Measurements from ENCODE around the gene YY1.
"Not testable (repeated sequence)": the region's sequence is repeated elsewhere in the genome, so short reads cannot be mapped to it uniquely, and the experiment has no call there.

The YY1 gene

DNA sequence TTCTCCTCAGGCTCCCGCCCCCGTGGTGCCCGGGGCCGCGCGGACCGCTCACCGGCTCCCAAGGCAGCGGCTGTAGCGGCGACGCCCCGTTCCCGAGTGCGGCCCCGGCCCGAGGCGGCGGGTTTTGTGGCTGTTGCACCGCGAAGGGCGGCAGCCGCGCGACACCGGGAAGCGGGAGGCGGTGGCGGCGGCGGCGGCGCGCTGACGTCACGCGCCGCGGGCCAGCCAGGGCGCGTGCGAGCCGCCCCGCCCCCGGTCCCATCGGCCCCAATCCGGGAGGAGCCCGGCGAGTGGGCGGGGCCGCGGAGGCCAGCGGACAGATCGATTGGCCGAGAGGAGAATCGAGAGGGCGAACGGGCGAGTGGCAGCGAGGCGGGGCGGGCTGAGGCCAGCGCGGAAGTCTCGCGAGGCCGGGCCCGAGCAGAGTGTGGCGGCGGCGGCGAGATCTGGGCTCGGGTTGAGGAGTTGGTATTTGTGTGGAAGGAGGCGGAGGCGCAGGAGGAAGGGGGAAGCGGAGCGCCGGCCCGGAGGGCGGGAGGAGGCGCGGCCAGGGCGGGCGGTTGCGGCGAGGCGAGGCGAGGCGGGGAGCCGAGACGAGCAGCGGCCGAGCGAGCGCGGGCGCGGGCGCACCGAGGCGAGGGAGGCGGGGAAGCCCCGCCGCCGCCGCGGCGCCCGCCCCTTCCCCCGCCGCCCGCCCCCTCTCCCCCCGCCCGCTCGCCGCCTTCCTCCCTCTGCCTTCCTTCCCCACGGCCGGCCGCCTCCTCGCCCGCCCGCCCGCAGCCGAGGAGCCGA, at the start of gene YY1:
Gene YY1, plus strand, starts transcription at position 726 of the 792 bp plus-strand sequence. CDS start 101 bp downstream, outside the sequence.
- DNase-seq (ENCODE audit: low read depth), result peak; percentile 99

DNA sequence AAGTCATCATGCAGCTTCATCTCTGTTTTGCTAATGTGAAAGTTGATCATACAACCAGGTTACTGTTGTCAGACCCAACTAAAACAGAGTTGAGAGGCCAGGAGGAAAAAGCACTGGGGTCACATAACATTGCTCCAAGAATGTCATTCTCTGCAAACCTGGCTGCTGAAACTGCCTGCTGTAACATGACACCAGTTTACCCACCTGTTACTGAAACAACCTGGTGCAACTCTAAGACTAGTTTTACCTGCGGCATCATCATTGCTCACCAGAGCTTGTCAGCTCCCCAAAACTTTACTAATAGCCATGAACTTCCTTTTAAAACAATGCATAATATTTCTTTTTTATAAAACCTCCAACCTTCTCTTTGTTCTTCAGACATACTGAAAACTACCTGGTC, 48.8 kb upstream of the YY1 start:
- no peak for DNase-seq (ENCODE audit: low read depth)

DNA sequence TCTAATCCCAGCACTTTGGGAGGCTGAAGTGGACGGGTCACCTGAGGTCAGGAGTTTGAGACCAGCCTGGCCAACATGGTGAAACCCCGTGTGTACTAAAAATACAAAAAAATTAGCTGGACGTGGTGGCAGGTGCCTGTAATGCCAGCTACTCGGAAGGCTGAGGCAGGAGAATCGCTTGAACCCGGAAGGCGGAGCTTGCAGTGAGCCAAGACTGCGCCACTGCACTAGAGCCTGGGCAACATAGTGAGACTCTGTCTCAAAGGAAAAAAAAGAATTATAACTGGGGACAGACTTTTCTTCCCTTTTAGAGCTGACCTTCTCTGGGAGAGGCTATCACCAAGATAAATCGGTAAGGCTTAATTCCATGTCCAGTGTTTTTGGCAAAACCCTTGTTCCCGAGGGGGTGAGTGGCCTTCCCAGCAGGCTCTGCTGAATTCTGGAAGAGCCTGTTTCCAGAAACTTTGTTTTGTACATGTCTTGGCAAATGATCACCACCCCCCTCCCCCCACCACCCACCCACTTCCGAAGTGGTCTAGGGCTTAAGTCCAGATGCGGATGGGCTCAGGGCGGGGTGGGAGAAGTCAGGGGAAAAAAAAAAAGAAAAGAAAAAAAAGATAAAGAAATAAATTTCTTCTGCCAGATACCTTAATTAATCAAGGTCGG, 47.2 kb upstream of the YY1 start:
- no peak for DNase-seq (ENCODE audit: low read depth)

DNA sequence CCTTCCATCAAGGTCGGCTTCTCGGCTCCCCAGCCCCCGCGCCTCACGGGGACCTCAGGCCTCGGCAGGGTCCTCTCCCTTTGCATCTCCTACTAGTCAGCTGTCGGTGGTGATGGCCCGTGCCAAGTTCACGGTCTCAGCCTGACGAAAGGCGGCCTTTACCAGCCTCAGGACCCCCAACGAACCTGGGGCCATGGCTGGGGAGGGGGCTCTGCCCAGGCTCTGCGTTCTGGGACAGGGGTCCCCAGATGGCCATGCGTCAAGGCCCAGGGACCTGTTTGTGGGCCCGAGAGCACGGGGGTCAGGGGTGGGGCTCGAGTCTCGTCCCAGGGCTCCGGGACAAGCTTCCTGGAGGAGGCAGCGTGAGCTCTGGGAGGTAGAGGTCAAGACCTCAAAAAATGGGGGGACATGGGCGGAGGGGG, 46.7 kb upstream of the YY1 start:
- no peak for DNase-seq (ENCODE audit: low read depth)

DNA sequence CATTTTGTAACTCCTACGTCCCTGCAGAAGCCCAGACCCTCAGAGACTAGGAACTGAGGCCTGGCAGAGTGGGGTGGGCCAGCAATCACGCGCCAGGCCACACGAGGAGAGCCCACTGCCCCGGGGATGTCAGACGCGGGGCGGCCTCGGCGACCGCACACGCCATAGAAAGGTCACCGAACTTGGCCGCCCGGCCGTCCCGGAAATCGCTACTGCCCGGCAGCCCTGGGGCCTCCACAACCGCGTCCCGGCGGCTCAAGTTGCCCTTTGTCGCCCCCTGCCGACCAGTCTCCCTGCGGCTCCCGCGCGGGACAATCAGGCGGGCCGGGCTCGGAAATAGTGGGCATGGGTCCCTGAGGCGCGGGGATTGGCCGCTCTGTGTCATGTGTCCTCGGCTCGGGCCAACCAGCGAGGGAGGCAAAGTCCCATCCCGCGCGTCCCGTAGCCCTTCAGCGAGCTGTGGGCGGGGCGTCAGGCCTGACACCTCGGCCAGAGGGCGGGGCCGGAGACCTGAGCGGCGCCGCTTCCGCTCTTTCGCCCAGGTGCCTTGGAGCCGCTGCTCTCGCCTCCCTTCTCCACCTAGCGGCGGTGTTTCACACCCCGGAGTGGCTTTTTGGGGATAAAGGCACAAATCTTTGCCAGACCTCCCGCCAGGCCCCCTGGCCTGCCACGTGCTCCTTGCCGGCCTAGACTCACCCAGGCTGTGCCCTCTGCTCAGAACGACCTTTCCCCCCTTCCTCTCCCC, 46.1 kb upstream of the YY1 start:
- peak; percentile 100 for DNase-seq (ENCODE audit: low read depth)

DNA sequence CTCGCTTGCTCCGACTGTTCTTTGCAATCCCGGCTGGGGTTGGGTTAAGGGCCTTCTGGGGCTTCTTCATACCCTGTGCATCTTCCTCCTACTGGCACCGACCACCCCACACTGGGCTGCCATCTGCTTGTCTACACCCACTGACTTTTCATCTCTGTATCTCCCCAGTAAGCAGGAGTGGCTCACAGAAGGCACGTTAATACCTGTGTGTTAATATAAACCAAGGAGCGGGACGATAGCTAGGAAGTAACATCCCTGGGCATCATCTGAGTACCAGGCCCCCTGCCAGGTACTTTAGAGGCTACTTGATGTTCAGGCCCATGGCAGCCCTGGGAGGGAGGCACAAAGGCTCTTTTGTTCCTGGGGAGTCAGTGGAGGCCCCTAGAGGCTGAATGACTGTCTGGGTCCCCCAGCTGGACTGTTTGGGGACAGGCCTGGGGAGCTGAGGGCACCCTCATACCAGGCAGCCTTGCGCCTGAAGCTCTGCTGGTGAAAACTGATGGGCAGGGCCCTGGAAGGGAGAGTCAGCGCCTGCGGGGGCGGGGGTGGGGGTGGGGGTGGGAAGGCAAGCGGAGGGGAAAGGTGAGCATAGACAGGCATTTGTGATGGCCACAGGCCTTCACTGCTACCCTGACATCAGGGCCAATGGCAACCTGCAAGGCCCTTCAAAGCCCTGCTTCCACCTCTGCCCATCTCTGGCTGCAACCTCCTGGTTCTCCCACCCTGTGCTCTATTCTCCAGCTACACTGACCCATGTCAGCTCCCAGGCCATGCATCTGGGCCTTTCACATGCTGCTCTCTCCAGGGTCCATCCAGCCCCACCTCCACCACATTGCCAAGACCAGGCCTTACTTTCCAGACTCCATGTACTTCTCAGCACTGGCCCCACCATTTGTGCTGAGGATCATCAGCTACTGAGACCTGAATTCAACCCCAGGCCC, 45.3 kb upstream of the YY1 start:
- DNase-seq (ENCODE audit: low read depth), result no peak

DNA sequence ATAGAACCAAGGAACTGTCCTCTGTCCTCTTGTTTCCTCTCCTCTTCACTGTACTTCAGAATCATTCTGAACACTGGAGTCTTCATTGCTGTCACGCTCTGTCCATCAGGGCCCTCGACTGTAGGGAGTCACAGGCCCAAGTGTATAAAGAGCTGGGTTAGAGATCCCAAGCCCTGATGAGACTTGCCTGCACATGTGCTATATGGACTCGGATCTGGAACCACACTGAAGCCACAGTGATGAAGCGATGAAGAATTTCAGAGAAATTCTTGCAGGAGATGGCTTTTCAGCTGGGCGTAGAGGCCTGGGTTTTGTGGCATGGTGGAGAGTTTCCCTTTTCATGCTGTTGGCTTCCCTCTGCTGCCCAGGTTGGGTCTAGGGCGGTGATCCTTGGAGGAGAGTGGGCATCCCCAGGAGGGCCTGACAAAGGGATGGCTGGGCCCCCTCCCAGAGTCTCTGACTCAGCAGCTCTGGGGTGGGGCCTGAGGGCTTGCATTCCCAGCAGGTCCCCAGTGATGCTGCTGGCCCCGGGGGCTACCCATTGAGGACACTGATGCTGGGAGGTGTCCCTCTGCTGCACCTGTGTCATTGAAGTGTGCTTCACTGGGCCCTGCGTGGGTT, 39.6 kb upstream of the YY1 start:
- DNase-seq (ENCODE audit: low read depth), result no peak

DNA sequence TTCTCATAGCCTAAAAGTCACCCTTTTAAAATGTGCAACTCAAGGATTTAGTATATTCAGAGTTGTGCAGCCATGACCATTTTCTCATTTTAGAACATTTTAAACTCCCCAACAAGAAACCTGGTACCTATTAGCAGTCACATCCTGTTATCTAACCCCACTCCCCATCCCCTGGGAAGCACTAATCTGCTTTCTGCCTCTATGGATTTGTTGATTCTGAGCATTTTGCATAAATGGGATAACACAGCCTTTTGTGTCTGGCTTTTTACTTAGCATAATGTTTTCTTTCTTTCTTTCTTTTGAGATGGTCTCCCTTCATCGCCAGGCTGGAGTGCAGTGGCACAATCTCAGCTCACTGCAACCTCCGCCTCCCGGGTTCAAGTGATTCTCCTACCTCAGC, 38.6 kb upstream of the YY1 start:
- DNase-seq (ENCODE audit: low read depth), result no peak

DNA sequence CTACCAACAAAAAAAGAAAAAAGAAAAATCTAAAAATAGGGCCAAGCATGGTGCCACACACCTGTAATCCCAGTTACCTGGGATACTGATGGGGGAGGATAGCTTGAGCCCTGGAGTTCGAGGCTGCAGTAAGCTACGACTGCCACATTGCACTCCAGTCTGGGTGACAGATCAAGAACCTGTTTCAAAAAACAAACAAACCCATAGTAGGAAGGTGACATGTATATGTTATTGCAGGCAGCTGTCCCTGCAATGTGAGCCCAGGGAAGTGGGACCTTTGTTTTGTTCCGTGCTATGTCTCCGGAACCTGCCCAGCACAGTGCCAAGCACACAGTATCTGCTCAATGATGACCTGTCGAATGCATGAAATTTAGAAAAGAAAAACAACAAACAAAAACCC, 37.2 kb upstream of the YY1 start:
- no peak for DNase-seq (ENCODE audit: low read depth)

DNA sequence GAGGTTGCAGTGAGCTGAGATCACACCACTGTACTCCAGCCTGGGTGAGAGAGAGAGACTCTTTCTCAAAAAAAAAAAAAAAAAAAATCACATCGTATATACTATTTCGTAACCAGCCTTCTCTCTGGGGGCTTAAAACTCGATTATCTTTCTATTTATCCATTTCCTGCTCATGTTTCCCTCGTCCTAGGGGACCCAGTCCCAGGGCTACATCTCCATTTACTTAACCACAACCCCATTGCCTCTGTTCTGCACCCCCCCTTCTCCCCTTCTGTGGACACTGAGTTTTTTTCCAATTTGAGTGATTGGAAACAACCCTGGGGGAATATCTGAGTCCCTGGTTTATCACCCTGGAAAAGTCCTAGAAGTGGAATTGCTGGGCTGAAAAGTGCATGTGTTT, 36.2 kb upstream of the YY1 start:
- DNase-seq (ENCODE audit: low read depth), result no peak

DNA sequence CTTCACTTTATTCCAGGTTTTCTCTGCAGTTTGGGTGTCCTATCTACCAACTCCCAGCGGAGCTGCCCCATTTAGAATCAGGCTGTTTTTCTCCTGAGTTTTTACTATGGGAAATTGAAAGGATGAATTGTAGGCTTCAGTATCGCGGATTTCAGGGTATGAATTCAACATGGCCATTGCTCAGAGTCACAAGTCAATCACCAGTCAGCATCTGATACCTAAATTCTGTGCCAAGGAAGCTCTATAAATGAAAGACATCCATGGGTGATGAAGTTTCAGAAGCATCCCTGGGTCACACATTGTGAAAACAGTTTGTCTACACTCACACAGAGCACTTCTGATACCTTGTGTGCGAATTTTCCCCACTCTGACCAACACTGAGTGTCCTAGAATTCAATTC, 35.8 kb upstream of the YY1 start:
- no peak for DNase-seq (ENCODE audit: low read depth)

DNA sequence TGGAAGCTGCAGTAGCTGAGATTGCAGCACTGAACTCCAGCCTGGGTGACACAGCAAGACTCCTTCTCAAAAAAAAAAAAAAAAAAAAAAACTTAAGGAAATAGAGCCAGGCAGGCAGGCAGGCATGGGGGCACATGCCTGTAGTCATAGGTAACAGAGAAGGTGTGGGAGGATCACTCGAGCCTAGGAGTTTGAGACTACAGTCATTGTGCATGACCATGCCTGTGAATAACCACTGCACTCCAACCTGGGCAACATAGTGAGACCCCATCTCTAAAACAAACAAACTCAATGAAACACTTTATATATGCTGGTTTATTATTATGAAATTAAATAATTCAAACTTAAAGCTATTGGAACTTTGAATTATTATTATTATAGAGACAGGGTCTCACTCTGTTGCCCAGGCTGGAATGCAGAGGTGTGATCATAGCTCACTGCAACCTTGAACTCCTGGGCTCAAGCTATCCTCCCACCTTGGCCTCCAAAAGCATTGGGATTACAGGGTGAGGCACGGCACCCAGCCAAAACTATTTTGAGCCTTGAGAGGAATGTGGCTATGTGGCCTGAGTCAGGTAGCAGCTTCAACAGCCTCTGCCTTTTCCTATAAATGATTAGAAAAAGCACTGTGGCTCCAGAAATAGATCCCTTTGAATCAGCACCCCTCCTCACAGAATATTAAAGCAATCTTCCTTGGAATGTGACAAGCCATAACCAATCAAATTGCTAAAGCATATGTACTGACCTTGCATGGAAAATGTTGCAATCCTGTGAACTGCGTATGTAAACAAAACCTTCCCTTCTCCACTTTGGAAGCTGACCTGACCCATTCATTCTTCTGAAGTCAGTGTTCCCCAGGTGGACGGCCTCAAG, 34.7 kb upstream of the YY1 start:
- no peak for DNase-seq (ENCODE audit: low read depth)

DNA sequence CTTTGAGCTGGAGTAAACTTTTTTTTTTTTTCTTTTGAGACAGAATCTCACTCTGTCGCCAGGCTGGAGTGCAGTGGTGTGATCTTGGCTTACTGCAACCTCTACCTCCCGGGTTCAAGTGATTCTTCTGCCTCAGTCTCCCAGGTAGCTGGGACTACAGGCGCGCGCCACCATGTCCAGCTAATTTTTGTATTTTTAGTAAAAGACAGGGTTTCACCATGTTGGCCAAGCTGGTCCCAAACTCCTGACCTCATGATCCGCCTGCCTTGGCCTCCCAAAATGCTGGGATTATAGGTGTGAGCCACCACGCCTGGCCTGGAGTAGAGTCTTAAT, 34.1 kb upstream of the YY1 start:
- not testable (repeated sequence) for DNase-seq (ENCODE audit: low read depth)

DNA sequence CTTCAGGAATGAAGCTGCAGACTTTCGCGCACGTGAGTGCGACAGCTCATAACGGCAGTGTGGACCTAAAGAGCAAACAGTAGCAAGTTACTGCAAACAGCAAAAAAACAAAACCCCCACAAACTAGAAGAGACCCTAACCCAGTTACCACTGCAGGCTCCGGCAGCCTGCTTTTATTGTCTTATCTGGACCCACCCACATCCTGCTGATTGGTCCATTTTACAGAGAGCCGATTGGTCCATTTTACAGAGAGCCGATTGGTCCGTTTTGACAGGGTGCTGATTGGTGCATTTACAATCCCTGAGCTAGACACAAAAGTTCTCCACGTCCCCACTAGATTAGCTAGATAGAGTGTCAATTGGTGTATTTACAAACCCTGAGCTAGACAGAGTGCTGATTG, 31.4 kb upstream of the YY1 start:
- DNase-seq (ENCODE audit: low read depth), result not testable (repeated sequence)

DNA sequence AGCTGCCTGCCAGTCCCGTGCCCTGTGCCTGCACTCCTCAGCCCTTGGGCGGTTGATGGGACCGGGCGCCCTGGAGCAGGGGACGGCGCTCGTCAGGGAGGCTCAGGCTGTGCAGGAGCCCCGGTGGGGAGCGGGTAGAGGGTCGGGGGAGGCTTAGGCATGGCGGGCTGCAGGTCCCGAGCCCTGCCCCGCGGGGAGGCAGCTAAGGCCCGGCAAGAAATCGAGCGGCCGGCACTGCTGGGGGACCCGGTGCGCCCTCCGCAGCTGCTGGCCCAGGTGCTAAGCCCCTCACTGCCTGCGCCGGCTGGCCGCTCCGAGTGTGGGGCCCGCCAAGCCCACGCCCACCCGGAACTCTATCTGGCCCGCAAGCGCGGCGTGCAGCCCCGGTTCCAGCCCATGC, 30.8 kb upstream of the YY1 start:
- DNase-seq (ENCODE audit: low read depth), result not testable (repeated sequence)

DNA sequence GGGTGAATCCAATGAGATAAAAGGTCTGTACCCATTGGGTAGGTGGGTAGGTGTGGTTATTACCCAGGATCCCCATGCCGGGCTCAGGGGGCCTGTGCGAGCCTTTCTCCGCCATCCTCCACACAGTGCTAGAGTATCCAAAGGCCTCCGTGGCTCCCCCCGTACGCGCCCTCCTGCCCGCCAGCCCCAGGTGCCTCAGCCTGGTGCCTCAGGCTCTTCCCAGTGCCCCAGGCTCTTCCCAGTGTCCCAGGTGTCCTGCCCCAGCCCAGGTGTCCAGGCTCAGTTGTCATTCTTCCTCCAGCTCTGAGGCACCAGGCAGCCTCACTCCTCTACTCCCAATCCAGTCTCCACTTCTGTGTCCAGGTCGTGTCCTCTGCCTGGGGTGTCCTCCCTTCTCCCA, 27.6 kb upstream of the YY1 start:
- DNase-seq (ENCODE audit: low read depth), result no peak

DNA sequence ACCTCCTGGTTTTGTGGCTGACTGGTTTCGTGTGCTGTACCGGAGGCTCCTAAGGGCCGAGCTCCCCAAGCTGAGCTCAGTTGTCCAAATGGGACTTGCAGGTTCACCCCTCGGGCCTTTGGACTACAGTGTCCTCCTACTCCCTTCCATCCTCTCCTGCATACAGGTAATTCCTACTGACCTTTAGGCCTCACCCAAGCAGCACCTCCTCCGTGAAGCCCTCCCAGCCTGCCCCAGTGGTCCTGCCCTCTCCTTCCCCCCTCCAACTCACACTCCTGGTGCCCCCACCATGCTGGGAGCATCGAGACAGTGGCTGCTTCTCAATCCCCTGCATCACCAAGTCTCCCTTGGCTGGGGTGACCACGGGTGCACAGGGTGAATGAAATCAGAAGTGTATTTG, 27.1 kb upstream of the YY1 start:
- DNase-seq (ENCODE audit: low read depth), result no peak

DNA sequence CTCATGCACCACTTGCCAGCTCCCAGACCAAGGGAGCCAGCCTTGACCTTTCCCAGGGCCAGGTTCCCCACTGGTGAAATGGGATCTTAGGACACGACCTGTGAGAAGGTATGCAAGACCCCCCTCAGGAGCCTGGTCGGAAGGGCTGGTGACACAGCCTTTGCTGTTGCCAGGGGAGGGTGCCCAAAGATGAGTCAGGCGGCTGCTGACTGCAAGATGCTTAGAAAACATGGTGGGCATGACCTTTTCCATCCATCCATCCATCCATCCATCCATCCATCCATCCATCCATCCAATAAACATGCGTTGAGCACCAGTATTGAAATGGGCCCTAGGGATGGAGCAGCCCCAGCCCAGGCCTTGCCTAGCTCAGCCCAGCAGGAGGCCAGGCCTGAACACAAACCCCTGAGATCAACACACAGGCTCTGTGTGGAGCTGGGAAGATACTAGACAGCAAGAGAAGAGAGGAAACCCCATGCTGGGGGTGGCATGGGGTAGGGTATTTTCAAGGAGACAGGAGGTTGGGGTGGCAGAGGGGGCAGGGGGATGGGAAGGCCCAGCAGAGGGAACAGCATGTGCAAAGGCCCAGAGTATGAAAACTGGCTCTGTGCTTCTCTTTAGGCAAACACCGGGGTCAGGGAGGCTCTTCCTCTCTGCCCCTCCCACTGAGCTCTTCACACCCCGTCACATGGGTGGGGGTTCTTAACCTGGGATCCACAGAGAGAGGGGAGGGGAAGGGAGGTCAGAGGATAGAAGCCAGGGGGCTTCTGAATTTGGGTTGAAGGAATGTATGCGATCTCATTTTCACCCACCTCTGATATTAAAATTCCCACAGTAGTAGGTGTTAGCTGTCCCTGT, 26.2 kb upstream of the YY1 start:
- no peak for DNase-seq (ENCODE audit: low read depth)

DNA sequence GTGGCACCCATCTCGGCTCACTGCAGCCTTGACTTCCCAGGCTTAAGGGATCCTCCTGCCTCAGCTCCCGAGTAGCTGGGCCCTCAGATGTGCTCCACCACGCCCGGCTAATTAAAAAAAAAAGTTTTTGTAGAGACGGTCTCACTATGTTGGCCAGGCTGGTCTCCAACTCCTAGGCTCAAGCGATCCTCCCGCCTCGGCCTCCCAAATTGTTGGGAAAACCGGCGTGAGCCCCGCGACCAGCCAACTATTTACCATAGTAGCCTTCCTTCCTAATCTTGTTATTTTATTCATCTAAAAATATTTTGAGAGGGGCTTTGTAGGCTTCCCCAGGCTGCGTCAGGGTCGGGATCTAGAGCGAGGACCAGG, 25.4 kb upstream of the YY1 start:
- no peak for DNase-seq (ENCODE audit: low read depth)

All from activated T-cell treated with anti-CD3 and anti-CD28 coated beads for 24 hours (primary cell).